ENCODE results near the gene FBH1.

DNA sequence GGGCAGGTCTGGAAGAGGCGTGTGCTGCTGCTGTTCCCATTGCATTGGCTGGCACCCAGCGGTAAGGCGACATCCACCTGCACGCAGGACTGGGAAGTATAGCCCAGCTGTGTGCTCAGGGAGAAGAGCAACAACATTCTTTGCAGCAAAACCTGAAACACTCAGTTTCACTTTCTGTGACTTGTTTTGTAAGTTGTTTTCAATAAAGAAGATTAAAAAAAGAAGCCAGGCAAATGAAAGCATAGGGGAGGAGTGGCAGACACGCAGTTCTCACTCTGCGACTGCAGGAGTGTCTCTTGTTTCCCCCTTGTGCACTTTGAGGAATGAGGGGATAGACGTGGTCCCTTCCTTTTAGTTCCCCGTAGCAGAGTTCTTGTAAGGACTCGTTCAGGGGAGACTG lies 5.8 kb downstream of the FBH1 start:
- TF ChIP-seq, protein P1, sequence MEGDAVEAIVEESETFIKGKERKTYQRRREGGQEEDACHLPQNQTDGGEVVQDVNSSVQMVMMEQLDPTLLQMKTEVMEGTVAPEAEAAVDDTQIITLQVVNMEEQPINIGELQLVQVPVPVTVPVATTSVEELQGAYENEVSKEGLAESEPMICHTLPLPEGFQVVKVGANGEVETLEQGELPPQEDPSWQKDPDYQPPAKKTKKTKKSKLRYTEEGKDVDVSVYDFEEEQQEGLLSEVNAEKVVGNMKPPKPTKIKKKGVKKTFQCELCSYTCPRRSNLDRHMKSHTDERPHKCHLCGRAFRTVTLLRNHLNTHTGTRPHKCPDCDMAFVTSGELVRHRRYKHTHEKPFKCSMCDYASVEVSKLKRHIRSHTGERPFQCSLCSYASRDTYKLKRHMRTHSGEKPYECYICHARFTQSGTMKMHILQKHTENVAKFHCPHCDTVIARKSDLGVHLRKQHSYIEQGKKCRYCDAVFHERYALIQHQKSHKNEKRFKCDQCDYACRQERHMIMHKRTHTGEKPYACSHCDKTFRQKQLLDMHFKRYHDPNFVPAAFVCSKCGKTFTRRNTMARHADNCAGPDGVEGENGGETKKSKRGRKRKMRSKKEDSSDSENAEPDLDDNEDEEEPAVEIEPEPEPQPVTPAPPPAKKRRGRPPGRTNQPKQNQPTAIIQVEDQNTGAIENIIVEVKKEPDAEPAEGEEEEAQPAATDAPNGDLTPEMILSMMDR (IDR thresholded peaks at IDR 0.05; ENCODE audit: low read length) = no peak
- no peak for TF ChIP-seq EZH2 (IDR thresholded peaks at IDR 0.05; ENCODE audit: borderline replicate concordance, low read length)

Measured in OCI-LY1 (cell line).